GM12872 (cell line): ENCODE measurements around the gene CSNK1A1.

Experiments used
- TF ChIP-seq, protein P1 (sequence below): IDR thresholded peaks from 3 replicates; pipeline ENCODE4 v1.5.1; 2011; ENCODE audit warnings: low read depth, mild to moderate bottlenecking, low read length, moderate library complexity; ENCODE audit not compliant: insufficient read depth

CSNK1A1 gene

GRCh38 chr5:149485655-149486615 is 65.3 kb downstream of the CSNK1A1 start:
- TF ChIP-seq, protein P1, sequence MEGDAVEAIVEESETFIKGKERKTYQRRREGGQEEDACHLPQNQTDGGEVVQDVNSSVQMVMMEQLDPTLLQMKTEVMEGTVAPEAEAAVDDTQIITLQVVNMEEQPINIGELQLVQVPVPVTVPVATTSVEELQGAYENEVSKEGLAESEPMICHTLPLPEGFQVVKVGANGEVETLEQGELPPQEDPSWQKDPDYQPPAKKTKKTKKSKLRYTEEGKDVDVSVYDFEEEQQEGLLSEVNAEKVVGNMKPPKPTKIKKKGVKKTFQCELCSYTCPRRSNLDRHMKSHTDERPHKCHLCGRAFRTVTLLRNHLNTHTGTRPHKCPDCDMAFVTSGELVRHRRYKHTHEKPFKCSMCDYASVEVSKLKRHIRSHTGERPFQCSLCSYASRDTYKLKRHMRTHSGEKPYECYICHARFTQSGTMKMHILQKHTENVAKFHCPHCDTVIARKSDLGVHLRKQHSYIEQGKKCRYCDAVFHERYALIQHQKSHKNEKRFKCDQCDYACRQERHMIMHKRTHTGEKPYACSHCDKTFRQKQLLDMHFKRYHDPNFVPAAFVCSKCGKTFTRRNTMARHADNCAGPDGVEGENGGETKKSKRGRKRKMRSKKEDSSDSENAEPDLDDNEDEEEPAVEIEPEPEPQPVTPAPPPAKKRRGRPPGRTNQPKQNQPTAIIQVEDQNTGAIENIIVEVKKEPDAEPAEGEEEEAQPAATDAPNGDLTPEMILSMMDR = no peak

- TF ChIP-seq, protein P1 = no peak
These were observed 69.8 kb downstream of the CSNK1A1 start for GRCh38 chr5:149481485-149481884.

DNA sequence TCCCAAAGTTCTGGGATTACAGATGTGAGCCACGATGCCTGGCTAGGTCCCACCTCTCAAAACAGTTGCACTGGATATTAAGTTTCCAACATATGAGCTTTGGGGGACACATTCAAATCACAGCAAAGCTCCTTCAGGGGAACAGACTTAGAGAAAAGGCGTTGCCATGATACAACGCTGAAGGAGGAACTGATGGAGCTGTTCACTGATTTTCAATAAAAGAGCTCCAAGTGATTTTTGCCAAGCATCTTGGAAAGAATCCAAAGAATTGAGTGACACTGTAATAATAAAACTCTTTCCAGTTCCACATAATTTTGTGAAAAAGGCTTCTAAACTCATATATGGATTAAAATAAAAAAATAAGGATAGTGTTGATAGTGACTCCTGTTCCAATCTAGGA is 72.5 kb downstream of the CSNK1A1 start:
- TF ChIP-seq, protein P1 = no peak

GRCh38 chr5:149475777-149476176 is 75.5 kb downstream of the CSNK1A1 start:
- TF ChIP-seq, protein P1 = no peak

- TF ChIP-seq, protein P1 = no peak
These were observed 77.0 kb downstream of the CSNK1A1 start for GRCh38 chr5:149474198-149474597.

GRCh38 chr5:149473441-149473840 is 77.8 kb downstream of the CSNK1A1 start:
- TF ChIP-seq, protein P1 = no peak

GRCh38 chr5:149472399-149472798 is 78.8 kb downstream of the CSNK1A1 start:
- TF ChIP-seq, protein P1 = no peak
